B cell (primary cell): ENCODE data around the gene PCDHGB2.
A peak's percentile ranks its signal among the peaks of the same experiment; 100 is the strongest.

Source experiments
- CTCF ChIP-seq: fragments of 200-600 bp; IDR thresholded peaks from one replicate; pipeline ENCODE4 v1.8.0; 2022; ENCODE audit warnings: antibody characterized with exemption, mild to moderate bottlenecking
- EZH2 ChIP-seq: IDR thresholded peaks from 2 replicates; pipeline ENCODE4 v1.6.1; 2012; ENCODE audit warnings: borderline replicate concordance, low read depth, mild to moderate bottlenecking, moderate library complexity, low read length; ENCODE audit not compliant: insufficient read depth, poor library complexity, severe bottlenecking

GRCh38 chr5:141373673-141374317 is 14.0 kb downstream of the PCDHGB2 start, which contains the start of gene PCDHGA6:
- no peak for TF ChIP-seq EZH2
- peak; percentile 41 for TF ChIP-seq CTCF
